GM19193 (cell line): Measurements from ENCODE around the gene NBEAL2.

Experiments
- POLR2A ChIP-seq: IDR thresholded peaks from 4 replicates; pipeline ENCODE4 v1.6.1; 2011; ENCODE audit not compliant: insufficient read depth, insufficient read length; ENCODE audit errors: extremely low read depth

NBEAL2 gene

GRCh38 chr3:46994801-46995731, 15.6 kb downstream of the NBEAL2 start:
- no peak for TF ChIP-seq POLR2A

- TF ChIP-seq POLR2A: no peak
Measured at GRCh38 chr3:46995901-46996562, 16.6 kb downstream of the NBEAL2 start.

- TF ChIP-seq POLR2A: no peak
Measured at GRCh38 chr3:46996689-46997452, 17.4 kb downstream of the NBEAL2 start.

DNA sequence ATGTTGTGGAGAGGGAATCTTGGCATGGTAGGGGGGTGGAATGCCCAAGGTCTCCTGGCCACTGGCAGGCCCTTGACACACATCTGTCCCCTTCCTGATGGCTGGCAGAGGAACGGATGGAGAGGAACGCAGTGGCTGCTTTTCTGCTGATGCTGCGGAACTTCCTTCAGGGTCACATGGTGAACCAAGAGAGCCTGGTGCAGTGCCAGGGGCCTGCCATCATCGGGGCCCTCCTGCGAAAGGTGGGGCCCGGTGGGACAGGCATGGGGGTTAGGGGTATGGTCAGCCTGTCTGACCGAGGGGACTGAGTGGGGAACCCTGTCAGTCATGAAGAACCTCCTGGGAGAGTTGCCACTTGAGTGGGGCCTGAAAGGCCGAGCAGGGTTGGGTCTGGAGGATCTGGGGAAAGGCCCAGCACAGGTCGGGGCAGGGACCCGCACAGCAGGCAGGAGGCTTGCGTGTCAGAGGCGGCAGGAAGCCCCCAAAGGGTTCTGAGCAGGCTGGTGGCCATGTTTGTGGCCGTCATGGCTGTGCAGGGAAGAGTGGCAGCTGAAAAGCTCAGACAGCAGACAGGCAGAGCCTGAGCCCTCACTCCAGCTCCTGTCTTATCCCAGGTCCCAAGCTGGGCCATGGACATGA, 18.1 kb downstream of the NBEAL2 start:
- TF ChIP-seq POLR2A: no peak

DNA sequence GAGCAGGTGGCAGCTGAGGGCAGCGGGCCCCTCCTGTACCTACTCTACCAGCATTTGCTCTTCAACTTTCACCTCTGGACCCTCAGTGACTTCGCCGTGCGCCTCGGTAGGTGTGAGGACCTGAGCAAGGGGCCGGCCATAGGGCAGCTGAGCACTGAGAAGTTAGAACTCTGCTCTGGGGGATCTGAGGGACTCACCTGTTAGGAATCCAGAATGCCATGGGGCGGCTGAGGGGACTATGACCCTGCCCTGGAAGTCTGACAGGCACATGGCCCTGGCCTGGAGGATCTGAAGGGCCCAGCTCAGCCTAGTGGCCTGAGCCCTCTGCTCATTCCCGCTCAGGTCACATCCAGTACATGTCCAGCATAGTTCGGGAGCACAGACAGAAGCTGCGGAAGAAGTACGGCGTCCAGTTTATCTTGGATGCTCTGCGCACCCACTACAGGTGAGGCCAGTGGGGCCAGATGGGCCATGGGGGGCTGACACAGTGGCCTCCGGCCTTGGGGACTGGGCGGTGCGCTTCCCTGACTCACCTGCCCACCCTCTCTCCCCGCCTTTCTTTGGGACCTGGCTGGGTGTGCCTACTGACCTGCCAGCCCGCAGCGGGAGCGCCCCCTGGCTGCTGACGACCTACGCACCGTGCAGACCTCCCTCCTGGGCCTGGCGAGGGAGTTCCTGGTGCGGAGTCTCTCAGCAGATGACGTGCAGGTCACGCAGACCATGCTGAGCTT, 18.8 kb downstream of the NBEAL2 start:
- no peak for TF ChIP-seq POLR2A

- no peak for TF ChIP-seq POLR2A
Measured at GRCh38 chr3:46998852-46999515, 19.5 kb downstream of the NBEAL2 start.

- TF ChIP-seq POLR2A: no peak
Measured at GRCh38 chr3:46999516-47000197, 20.2 kb downstream of the NBEAL2 start.

DNA sequence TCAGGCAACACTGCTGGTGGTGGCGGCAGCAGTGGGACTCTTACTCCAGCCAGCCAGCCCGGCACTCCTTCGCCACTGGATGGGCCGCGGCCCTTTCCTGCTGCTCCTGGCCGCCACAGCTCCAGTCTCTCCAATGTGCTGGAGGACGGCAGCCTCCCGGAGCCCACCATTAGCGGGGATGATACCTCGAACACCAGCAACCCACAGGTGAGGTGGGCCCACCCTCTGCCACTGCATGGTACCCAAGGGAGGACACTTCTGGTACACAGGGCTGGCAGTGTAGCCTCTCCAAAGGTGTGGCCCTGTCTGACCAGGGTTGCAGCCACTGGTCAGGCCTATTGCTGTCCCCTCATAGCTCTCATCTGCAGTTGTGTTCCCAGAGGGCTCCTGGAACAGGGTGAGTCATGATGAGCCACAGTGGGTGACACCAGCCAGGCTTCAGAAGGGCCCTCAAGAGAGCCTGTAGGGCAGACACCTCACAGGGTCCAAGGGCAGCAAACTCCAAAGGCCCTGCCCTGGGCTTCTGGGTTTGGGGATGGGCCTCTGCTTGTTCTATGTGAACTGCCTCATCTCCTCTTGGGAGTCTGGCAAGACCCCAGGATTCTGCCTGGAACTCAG, 20.8 kb downstream of the NBEAL2 start:
- no peak for TF ChIP-seq POLR2A

DNA sequence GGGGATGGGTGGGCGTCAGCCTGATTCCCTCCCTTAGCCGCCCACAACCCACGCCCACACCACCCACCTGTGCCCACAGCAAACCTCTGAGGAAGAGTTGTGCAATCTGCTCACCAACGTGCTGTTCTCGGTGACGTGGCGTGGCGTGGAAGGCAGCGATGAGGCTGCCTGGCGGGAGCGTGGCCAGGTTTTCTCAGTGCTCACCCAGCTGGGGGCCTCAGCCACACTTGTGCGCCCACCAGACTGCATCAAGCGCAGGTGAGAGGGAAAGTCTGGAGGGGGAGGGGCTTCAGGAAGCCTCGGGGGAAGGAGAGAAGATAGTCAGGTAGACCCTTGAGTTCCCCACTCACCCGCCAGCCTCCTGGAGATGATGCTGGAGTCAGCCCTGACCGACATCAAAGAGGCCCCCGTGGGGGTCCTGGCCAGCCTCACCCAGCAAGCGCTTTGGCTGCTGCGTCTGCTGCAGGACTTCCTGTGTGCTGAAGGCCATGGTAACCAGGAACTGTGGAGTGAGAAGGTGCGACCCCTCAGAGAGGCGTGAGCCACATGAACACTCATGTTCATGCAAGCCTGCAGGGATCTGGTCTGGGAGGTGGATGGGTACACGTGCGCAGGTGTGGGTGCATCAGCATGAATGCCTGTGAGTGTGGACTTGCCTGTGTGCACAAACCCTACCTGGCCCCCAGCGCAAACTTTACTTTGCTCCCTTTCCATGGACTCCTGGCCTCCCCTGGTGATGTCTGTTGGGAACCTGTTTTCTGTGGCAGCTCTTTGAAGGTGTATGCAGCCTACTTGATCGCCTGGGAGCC, 21.7 kb downstream of the NBEAL2 start:
- TF ChIP-seq POLR2A: no peak

GRCh38 chr3:47001731-47002170, 22.3 kb downstream of the NBEAL2 start:
- TF ChIP-seq POLR2A: no peak

- TF ChIP-seq POLR2A: no peak
Measured at GRCh38 chr3:47002171-47003055, 22.9 kb downstream of the NBEAL2 start.
